Loucy (cell line): Measurements from ENCODE around the gene INTS1.

Experiments
- H2AFZ ChIP-seq: fragments of 200-600 bp; sonication (generic); 2 replicates; pipeline ENCODE4 v1.6.0; 2016; ENCODE audit warnings: antibody characterized with exemption, mild to moderate bottlenecking, low read length, moderate library complexity
- H3F3A ChIP-seq: fragments of 200-600 bp; 2 replicates; pipeline ENCODE4 v1.6.0; 2016; ENCODE audit warnings: antibody characterized with exemption, low read depth, mild to moderate bottlenecking
- H3K27me3 ChIP-seq: fragments of 200-600 bp; sonication (generic); 2 replicates; pipeline ENCODE4 v1.6.1; 2014; ENCODE audit warnings: low read length, mild to moderate bottlenecking; ENCODE audit not compliant: insufficient read depth, poor library complexity, severe bottlenecking
- H3K36me3 ChIP-seq: fragments of 200-600 bp; sonication (generic); 2 replicates; pipeline ENCODE4 v1.6.1; 2016; ENCODE audit warnings: low read length; ENCODE audit not compliant: insufficient read depth
- H3K4me1 ChIP-seq: fragments of 200-600 bp; sonication (generic); 2 replicates; pipeline ENCODE4 v1.5.1; 2014; ENCODE audit warnings: low read length, mild to moderate bottlenecking; ENCODE audit not compliant: insufficient read depth, poor library complexity, severe bottlenecking
- H3K4me2 ChIP-seq: fragments of 200-600 bp; sonication (generic); 2 replicates; pipeline ENCODE4 v1.6.0; 2014; ENCODE audit warnings: antibody characterized with exemption, low read length, low read depth, mild to moderate bottlenecking; ENCODE audit not compliant: poor library complexity, severe bottlenecking
- H3K4me3 ChIP-seq: fragments of 200-600 bp; sonication (generic); 2 replicates; pipeline ENCODE4 v1.5.1; 2014; ENCODE audit warnings: low read length, mild to moderate bottlenecking, mixed read lengths; ENCODE audit not compliant: poor library complexity, severe bottlenecking
- H3K79me2 ChIP-seq: fragments of 200-600 bp; sonication (generic); 2 replicates; pipeline ENCODE4 v1.6.1; 2014; ENCODE audit warnings: low read length; ENCODE audit not compliant: insufficient read depth
- H3K9ac ChIP-seq: fragments of 200-600 bp; sonication (generic); 2 replicates; pipeline ENCODE4 v1.6.0; 2014; ENCODE audit warnings: mild to moderate bottlenecking, low read depth, low read length, moderate library complexity; ENCODE audit not compliant: poor library complexity, severe bottlenecking
- H3K9me2 ChIP-seq: fragments of 200-600 bp; sonication (generic); replicated peaks from 2 replicates; pipeline ENCODE4 v1.6.1; 2016; ENCODE audit warnings: low read depth, low read length, mixed read lengths
- H3K9me3 ChIP-seq: fragments of 200-600 bp; sonication (generic); 2 replicates; pipeline ENCODE4 v1.6.1; 2014; ENCODE audit warnings: mild to moderate bottlenecking, antibody characterized with exemption, low read length, low read depth; ENCODE audit not compliant: insufficient read depth
- H4K20me1 ChIP-seq: fragments of 200-600 bp; sonication (generic); 2 replicates; pipeline ENCODE4 v1.6.0; 2014; ENCODE audit warnings: antibody characterized with exemption, low read length, mild to moderate bottlenecking; ENCODE audit not compliant: insufficient read depth, poor library complexity, severe bottlenecking
- CTCF ChIP-seq: fragments of 200-600 bp; sonication (generic); conservative IDR thresholded peaks from 2 replicates; pipeline ENCODE4 v1.5.1; 2014; ENCODE audit warnings: mild to moderate bottlenecking, antibody characterized with exemption, low read length
- EZH2phosphoT487 ChIP-seq: fragments of 200-600 bp; IDR thresholded peaks from 2 replicates; pipeline ENCODE4 v1.6.1; 2018; ENCODE audit warnings: antibody characterized with exemption, mild to moderate bottlenecking, moderate library complexity, borderline replicate concordance

INTS1 gene

GRCh38 chr7:1550846-1551155, 46.6 kb upstream of the INTS1 start:
- Histone ChIP-seq H3K79me2 (no peaks in the 10 kb centered on the region), H3K9me2 (no peaks in the 10 kb centered on the region), H3K9me3 (no peaks in the 10 kb centered on the region), H3F3A (no peaks in the 10 kb centered on the region), H3K4me3 (no peak overlapping the region), H4K20me1 (no peaks in the 10 kb centered on the region), H3K36me3 (no peaks in the 10 kb centered on the region), H3K9ac (no peak overlapping the region), H2AFZ (no peak overlapping the region), H3K4me2 (no peak overlapping the region), H3K4me1 (no peaks in the 10 kb centered on the region), H3K27me3 (no peaks in the 10 kb centered on the region)
- TF ChIP-seq EZH2phosphoT487 (no peak), CTCF (no peak)

- H3K36me3 ChIP-seq = no peaks in the 10 kb centered on the region
- H4K20me1 ChIP-seq = no peaks in the 10 kb centered on the region
- no peaks in the 10 kb centered on the region for H3K9me2 ChIP-seq
- no peaks in the 10 kb centered on the region for H3K9me3 ChIP-seq
- TF ChIP-seq CTCF = no peak
- no peak for TF ChIP-seq EZH2phosphoT487
- no peaks in the 10 kb centered on the region for H3F3A ChIP-seq
- H3K4me2 ChIP-seq = no peak overlapping the region
- H2AFZ ChIP-seq = no peak overlapping the region
- no peak overlapping the region for H3K9ac ChIP-seq
- no peaks in the 10 kb centered on the region for H3K27me3 ChIP-seq
- no peaks in the 10 kb centered on the region for H3K79me2 ChIP-seq
- H3K4me1 ChIP-seq = no peaks in the 10 kb centered on the region
- H3K4me3 ChIP-seq = no peak overlapping the region
These were observed 46.0 kb upstream of the INTS1 start for GRCh38 chr7:1550005-1550845.

- Histone ChIP-seq H3K4me1 (no peaks in the 10 kb centered on the region), H3K4me2 (no peak overlapping the region), H3K79me2 (no peaks in the 10 kb centered on the region), H3K27me3 (no peaks in the 10 kb centered on the region), H3K4me3 (no peak overlapping the region), H3F3A (no peaks in the 10 kb centered on the region), H4K20me1 (no peaks in the 10 kb centered on the region), H3K36me3 (peaks cover 4% of the 10 kb centered on the region; the same call in 1 of the 2 replicates), H3K9me2 (no peaks in the 10 kb centered on the region), H2AFZ (no peak overlapping the region), H3K9ac (no peak overlapping the region), H3K9me3 (no peaks in the 10 kb centered on the region)
- TF ChIP-seq EZH2phosphoT487 = no peak
These were observed 45.3 kb upstream of the INTS1 start for GRCh38 chr7:1549357-1550004.
